Duodenal mucosa (tissue), 2 donors: ENCODE measurements around the gene PPA2.
"Not testable (repeated sequence)": the region's sequence is repeated elsewhere in the genome, so short reads cannot be mapped to it uniquely, and the experiment has no call there.

Experiments used
- H3K27ac ChIP-seq: one replicate; pipeline ENCODE4 v1.7.0; 2013; ENCODE audit warnings: low read depth, low read length
- H3K27me3 ChIP-seq, 2 donors: one replicate each; pipeline ENCODE4 v1.7.0; 2013; ENCODE audit warnings: low read length in 2 of 2, control low read depth in 1 of 2; ENCODE audit not compliant: insufficient read depth in 2 of 2, control insufficient read depth in 1 of 2
- H3K36me3 ChIP-seq, 2 donors: one replicate each; pipeline ENCODE4 v1.7.0; 2013; ENCODE audit warnings: low read length in 2 of 2, control low read depth in 1 of 2; ENCODE audit not compliant: insufficient read depth in 2 of 2, control insufficient read depth in 1 of 2
- H3K4me1 ChIP-seq, 2 donors: one replicate each; pipeline ENCODE4 v1.7.0; 2013; ENCODE audit warnings: low read length in 2 of 2, control low read depth in 1 of 2; ENCODE audit not compliant: insufficient read depth in 2 of 2, control insufficient read depth in 1 of 2
- H3K4me3 ChIP-seq, 2 donors: one replicate each; pipeline ENCODE4 v1.7.0; 2013; ENCODE audit warnings: low read length in 2 of 2, low read depth in 1 of 2
- H3K9ac ChIP-seq, 2 donors: one replicate each; pipeline ENCODE4 v1.7.0; 2013; ENCODE audit warnings: low read length in 2 of 2, low read depth in 1 of 2
- H3K9me3 ChIP-seq, 2 donors: one replicate each; pipeline ENCODE4 v1.7.0; 2013; ENCODE audit warnings: low read length in 2 of 2, control low read depth in 1 of 2; ENCODE audit not compliant: control insufficient read depth in 1 of 2

PPA2 gene

GRCh38 chr4:105483840-105484239 is 10.0 kb upstream of the PPA2 start:
- H3K27ac ChIP-seq = no peak overlapping the region
- H3K36me3 ChIP-seq = no peaks in the 10 kb centered on the region
- H3K4me1 ChIP-seq = no peaks in the 10 kb centered on the region

GRCh38 chr4:105474099-105474518 is 247 bp upstream of the PPA2 start:
- no peaks in the 10 kb centered on the region for H3K36me3 ChIP-seq
- peaks cover 21 to 22% of the 10 kb centered on the region in 2 donors for H3K4me1 ChIP-seq
- H3K27me3 ChIP-seq = no peaks in the 10 kb centered on the region
- H3K9ac ChIP-seq = peak overlapping the region; percentile 94 to 96
- H3K4me3 ChIP-seq = peak overlapping the region; percentile 77 to 99
- peak overlapping the region; percentile 99 for H3K27ac ChIP-seq
- no peaks in the 10 kb centered on the region for H3K9me3 ChIP-seq

More at GRCh38 chr4:105483840-105484239, 10.0 kb upstream of the PPA2 start:
- Histone ChIP-seq H3K9me3 (no peaks in the 10 kb centered on the region), H3K9ac (no peak overlapping the region), H3K4me3 (no peak overlapping the region), H3K27me3 (no peaks in the 10 kb centered on the region)

DNA sequence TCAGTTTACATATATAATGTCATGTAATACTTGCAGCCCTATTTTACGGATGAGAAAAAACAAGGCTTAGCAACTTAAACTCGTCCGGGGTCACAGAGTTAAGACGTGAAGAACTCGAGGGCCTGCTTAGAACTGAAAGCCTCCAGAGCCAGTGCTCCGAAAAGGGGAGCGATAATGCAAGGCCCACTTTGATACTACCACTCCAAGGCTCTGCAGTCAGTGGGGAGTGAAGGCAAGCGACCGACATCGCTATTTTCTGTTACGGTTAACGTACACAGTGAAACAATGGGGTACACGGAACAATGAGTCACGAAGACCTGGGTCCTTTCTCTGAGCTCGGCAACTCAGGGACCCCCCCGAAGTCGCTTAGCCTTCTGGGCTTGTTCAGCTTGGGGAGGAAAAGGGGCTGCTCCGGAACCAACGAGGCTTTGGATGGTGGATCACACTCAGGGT is 965 bp downstream of the PPA2 start:
- H3K27ac ChIP-seq = peak overlapping the region; percentile 99
- peak overlapping the region; percentile 77 to 99 for H3K4me3 ChIP-seq
- peaks cover 21 to 22% of the 10 kb centered on the region in 2 donors for H3K4me1 ChIP-seq
- no peaks in the 10 kb centered on the region for H3K9me3 ChIP-seq
- no peaks in the 10 kb centered on the region for H3K36me3 ChIP-seq
- H3K27me3 ChIP-seq = no peaks in the 10 kb centered on the region
- H3K9ac ChIP-seq = peak overlapping the region; percentile 94 to 96

- Histone ChIP-seq H3K9me3 (no peaks in the 10 kb centered on the region), H3K4me3 (peak overlapping the region; percentile 77 to 99), H3K4me1 (peaks cover 21 to 22% of the 10 kb centered on the region in 2 donors), H3K27ac (no peak overlapping the region), H3K27me3 (no peaks in the 10 kb centered on the region), H3K9ac (peak overlapping the region; percentile 94 to 96), H3K36me3 (peaks cover 2 to 4% of the 10 kb centered on the region in 2 donors)
Measured at GRCh38 chr4:105471566-105472176, 2.2 kb downstream of the PPA2 start.

DNA sequence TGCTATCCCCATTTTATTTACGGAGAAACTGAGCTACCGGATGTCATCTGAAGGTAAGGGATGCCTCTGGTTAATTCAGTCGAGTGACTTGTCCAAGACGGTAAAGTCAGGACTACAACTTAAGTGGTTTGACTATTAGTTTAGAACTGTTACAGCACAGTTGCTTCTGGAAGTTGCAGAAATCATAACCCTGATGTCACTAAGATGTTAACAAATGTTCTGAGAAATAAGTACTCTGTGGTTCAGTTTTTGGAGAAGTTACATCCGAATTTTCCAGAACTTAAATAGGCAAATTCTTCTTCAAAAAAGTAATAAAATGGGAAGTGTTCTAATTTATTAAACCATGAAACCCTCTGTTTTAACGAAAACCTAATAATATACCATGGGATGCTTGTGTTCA is 3.1 kb downstream of the PPA2 start:
- Histone ChIP-seq H3K9me3 (no peaks in the 10 kb centered on the region), H3K9ac (no peak overlapping the region), H3K4me3 (peak overlapping the region; percentile 18 to 99), H3K36me3 (peaks cover 6 to 8% of the 10 kb centered on the region in 2 donors), H3K4me1 (peaks cover 21 to 22% of the 10 kb centered on the region in 2 donors), H3K27ac (no peak overlapping the region), H3K27me3 (no peaks in the 10 kb centered on the region)

DNA sequence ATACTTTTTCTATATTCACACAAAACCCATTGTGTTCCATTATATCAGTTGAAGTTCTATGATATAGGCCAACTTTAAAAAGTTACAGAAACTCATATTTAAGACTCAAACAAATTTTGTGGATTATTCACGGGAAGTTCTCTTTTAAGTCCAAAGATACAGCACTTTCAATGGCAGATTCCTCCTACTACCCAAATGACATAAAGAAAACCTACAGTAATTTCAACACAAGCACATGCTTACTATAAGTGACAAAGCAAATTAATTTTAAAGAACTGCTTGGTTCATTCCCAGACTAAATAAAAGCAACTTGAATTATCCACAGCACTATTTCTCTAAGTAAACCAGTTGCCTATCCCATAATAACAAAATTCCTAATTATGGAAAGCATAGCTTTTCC is 4.1 kb downstream of the PPA2 start:
- H3K9ac ChIP-seq = no peak overlapping the region
- peaks cover 21 to 22% of the 10 kb centered on the region in 2 donors for H3K4me1 ChIP-seq
- H3K27me3 ChIP-seq = no peaks in the 10 kb centered on the region
- no peak overlapping the region for H3K27ac ChIP-seq
- peaks cover 6 to 8% of the 10 kb centered on the region in 2 donors for H3K36me3 ChIP-seq
- no peaks in the 10 kb centered on the region for H3K9me3 ChIP-seq
- H3K4me3 ChIP-seq = no peak overlapping the region

- Histone ChIP-seq H3K4me1 (peaks cover 7 to 8% of the 10 kb centered on the region in 2 donors), H3K9ac (no peak overlapping the region), H3K27me3 (no peaks in the 10 kb centered on the region), H3K27ac (no peak overlapping the region), H3K9me3 (no peaks in the 10 kb centered on the region), H3K36me3 (peaks cover 6 to 8% of the 10 kb centered on the region in 2 donors), H3K4me3 (no peak overlapping the region)
Measured at GRCh38 chr4:105466580-105466979, 7.3 kb downstream of the PPA2 start.

GRCh38 chr4:105464563-105464962 is 9.3 kb downstream of the PPA2 start:
- H3K9ac ChIP-seq, H3K36me3 ChIP-seq, H3K9me3 ChIP-seq, H3K4me1 ChIP-seq, H3K27me3 ChIP-seq, H3K27ac ChIP-seq, H3K4me3 ChIP-seq: not testable (repeated sequence)

GRCh38 chr4:105462576-105462975 is 11.3 kb downstream of the PPA2 start:
- Histone ChIP-seq H3K9ac (no peak overlapping the region), H3K27me3 (no peaks in the 10 kb centered on the region), H3K27ac (no peak overlapping the region), H3K4me3 (no peak overlapping the region), H3K9me3 (no peaks in the 10 kb centered on the region), H3K4me1 (no peaks in the 10 kb centered on the region), H3K36me3 (peaks cover 6 to 8% of the 10 kb centered on the region in 2 donors)

DNA sequence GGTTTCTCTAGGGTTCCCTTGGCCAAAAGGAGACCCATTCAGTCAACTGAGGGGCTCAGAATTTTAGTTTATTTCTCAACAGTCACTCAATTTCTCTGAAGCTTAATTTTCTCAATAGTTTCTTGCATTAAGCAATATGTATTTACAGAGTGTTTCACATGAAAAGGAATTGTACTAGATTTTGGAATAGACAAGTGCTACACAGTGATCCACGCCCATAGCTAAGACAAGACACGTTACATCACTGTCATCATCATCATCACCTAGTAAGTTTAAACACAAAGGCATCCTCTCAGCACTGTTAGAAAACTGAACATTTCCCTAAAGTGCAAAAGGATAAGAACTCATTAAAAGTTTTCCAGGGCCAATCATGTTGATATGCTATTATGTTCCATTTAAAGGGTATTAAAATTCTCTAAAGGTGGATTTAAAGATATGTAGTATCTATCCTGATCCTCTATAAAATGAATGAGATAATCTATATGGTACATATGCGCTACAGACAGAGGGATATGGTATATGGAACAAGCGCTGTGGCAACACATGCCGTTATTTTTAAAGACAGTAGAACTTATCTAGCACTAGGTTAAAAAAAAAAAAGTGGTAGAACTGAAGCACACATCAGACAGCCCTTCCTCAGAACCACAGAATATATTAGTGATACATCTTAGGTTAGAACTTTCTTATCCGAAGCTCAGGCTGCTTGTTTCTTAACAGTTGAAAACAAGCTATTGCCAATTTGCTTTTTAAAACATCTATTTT is 12.1 kb downstream of the PPA2 start:
- Histone ChIP-seq H3K36me3 (peaks cover 3 to 7% of the 10 kb centered on the region in 2 donors), H3K9me3 (no peaks in the 10 kb centered on the region), H3K4me1 (no peaks in the 10 kb centered on the region), H3K27me3 (no peaks in the 10 kb centered on the region), H3K4me3 (no peak overlapping the region), H3K27ac (no peak overlapping the region), H3K9ac (no peak overlapping the region)
